Fibroblast of villous mesenchyme (primary cell): Measurements from ENCODE around the gene PPP1R1C. TPM values are rescaled to one million over a fixed set of nuclear protein-coding genes. Genes with fewer than 3 reads are reported as not detected.

ENCODE experiments used
- DNase-seq: peaks from one replicate; pipeline ENCODE4 v3.0.0-alpha.2; 2010; ENCODE audit warnings: low read depth
- H3K4me3 ChIP-seq: 2 replicates; pipeline ENCODE4 v1.5.1; 2011; ENCODE audit warnings: low read depth, mild to moderate bottlenecking, low read length
- total RNA-seq: library from RNA; depleted of rRNA; stranded (reverse); fragments of >200 nt; gene quantifications from 2 replicates; pipeline ENCODE4 v1.2.3, GENCODE V29; 2012
- TF ChIP-seq, protein P1 (sequence below): IDR thresholded peaks from 2 replicates; pipeline ENCODE4 v1.5.1; 2012; ENCODE audit warnings: low read depth, mild to moderate bottlenecking, low read length; ENCODE audit not compliant: insufficient read depth

The PPP1R1C gene
- total RNA-seq, 1 donor, result 2.2 TPM

DNA sequence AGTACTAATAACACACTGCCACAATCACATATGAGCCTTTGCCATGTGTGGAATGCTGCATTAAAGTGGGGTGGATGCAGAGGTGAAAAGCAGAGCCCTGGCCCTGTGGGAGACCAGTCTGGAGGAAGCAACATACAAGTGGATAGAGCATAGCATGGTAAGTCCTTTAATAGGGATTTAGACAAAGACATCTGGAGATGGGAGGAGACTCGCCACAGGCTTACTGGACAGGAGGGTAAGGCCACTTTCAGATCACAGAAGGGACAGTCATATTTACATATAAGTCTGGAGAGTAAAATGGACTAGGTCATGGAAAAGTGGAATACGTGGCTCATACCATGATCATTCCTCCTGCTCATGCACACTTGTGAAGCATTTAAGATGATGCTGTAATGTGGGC lies 84.3 kb downstream of the PPP1R1C start:
- H3K4me3 ChIP-seq, result no peak overlapping the region
- TF ChIP-seq, protein P1, sequence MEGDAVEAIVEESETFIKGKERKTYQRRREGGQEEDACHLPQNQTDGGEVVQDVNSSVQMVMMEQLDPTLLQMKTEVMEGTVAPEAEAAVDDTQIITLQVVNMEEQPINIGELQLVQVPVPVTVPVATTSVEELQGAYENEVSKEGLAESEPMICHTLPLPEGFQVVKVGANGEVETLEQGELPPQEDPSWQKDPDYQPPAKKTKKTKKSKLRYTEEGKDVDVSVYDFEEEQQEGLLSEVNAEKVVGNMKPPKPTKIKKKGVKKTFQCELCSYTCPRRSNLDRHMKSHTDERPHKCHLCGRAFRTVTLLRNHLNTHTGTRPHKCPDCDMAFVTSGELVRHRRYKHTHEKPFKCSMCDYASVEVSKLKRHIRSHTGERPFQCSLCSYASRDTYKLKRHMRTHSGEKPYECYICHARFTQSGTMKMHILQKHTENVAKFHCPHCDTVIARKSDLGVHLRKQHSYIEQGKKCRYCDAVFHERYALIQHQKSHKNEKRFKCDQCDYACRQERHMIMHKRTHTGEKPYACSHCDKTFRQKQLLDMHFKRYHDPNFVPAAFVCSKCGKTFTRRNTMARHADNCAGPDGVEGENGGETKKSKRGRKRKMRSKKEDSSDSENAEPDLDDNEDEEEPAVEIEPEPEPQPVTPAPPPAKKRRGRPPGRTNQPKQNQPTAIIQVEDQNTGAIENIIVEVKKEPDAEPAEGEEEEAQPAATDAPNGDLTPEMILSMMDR, result no peak
- no peak for DNase-seq

DNA sequence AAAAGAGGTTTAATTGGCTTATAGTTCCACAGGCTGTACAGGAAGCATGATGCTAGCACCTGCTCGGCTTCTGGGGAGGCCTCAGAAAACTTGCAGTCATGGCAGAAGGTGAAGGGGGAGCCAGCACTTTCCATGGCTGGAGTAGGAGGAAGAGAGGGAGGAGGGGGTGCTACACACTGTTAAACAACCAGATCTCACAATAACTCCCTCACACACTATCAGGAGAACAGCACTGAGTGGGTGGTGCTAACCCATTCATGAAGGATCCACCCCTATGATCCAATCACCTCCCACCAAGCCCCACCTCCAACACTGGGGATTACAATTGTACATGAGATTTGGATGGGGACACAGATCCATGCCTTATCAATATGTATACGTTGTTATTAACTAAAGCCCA lies 85.1 kb downstream of the PPP1R1C start:
- TF ChIP-seq, protein P1, result no peak
- DNase-seq, result no peak
- H3K4me3 ChIP-seq, result no peak overlapping the region

DNA sequence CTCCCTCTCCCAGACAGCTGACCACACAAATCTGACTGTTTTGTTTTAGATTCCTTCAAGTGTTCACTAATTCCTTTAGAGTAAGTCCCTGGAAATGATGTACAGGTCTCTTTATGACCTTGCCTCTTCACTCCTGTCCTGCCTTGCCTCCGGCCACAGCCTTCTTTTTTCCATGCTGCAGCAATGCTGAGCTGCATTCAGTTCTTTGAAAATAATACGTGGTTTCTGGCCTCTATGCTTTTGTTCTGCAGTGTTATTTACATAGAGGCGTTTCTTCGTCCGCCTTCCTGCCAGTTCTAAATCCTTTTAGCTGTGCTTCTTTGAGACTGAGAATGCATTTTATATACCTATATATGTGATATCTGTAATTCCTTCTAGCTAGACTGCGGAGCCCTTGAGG lies 87.2 kb downstream of the PPP1R1C start:
- no peak overlapping the region for H3K4me3 ChIP-seq
- TF ChIP-seq, protein P1, result no peak
- no peak for DNase-seq

DNA sequence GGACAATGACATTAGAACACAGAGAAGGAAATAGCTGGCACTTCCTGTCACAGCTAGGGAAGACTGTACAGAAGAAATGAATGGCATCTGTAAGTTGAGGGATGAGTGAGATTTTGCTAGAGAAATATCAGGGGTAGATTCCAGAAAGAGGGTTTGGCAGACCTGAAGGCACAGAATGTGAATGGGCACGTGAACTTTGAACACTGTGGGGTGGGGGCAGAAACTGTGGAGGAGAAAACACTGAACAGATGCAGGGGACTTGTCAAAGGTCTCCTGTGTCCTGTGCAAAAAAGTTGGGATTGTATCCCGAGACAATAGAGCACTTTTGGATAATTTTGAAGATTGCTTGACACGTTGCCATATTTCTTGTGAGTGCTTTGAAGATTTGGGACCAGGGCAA lies 88.0 kb downstream of the PPP1R1C start:
- DNase-seq, result no peak
- TF ChIP-seq, protein P1, result no peak

DNA sequence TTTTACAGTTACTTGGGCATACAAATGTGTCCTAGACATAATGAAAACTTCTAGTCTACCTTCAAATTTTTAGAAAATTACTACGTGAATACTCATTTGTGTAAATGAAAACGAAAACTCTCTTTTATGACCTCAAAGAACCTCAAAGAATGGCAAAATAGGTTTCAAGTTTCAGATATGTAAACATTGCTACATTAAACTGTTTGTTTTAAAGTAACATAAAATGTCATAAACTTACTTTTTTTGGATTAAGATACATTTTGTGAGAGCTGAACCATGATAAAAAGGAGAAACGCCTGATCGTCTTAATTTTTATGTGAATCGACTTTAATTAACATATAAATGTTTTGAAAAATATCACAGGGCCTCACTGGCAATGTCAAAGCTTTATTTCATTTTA lies 91.4 kb downstream of the PPP1R1C start:
- H3K4me3 ChIP-seq, result no peak overlapping the region
- no peak for DNase-seq
- TF ChIP-seq, protein P1, result no peak

More for the DNA sequence above, 88.0 kb downstream of the PPP1R1C start:
- no peak overlapping the region for H3K4me3 ChIP-seq

DNA sequence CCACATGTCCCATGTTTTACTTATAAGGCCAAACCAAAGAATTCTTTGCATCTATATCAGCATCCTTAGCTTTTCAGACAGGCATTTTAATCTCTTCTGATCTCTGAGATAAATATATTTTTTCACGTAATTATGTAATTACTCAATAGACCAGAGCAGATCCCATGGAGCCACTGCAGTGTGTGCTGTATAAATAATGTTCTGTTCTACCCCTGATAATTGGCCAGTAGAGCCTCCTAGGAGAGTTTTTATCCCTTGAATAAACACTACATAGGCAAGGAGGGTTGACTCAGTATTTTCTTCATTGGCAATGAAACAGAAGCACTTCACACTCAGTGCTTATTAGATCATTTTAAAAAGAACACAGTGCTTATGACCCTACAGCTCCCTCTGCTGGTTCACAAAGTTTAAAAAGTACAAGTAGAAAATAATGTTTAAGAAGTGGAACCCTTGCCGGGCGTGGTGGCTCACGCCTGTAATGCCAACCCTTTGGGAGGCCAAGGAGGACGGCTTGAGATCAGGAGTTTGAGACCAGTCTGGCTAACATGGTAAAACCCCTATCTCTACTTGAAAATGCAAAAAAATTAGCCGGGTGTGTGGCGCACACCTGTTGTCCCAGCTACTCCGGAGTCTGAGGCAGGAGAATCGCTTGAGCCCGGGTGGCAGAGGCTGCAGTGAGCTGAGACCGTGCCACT lies 91.9 kb downstream of the PPP1R1C start:
- DNase-seq, result peak; percentile 94
- H3K4me3 ChIP-seq, result no peak overlapping the region
- TF ChIP-seq, protein P1, result peak; percentile 68
